Hematopoietic multipotent progenitor cell treated with erythropoietin and hydrocortisone succinate and interleukin-3 and kit ligand, for 15 days (in vitro differentiated cells): ENCODE results near the gene KLK6.

Experiments
- DNase-seq: peaks from one replicate; pipeline ENCODE4 v3.0.0-alpha.2; 2015; ENCODE audit warnings: low spot score

Gene KLK6

GRCh38 chr19:50952910-50953309 is 16.5 kb downstream of the KLK6 start, which contains the start of gene KLK5:
Gene KLK5 (minus strand): TSS chr19:50953038. CDS start chr19:50952657, 381 bp downstream.
- DNase-seq, result no peak

- DNase-seq, result no peak
Observed at GRCh38 chr19:50949861-50950260, 19.5 kb downstream of the KLK6 start.

GRCh38 chr19:50947123-50947522 is 22.3 kb downstream of the KLK6 start:
- DNase-seq, result no peak

- no peak for DNase-seq
Observed at GRCh38 chr19:50944795-50945194, 24.6 kb downstream of the KLK6 start.

GRCh38 chr19:50943074-50943828 is 26.1 kb downstream of the KLK6 start:
- no peak for DNase-seq

GRCh38 chr19:50939596-50939995 is 29.8 kb downstream of the KLK6 start:
- no peak for DNase-seq

GRCh38 chr19:50933640-50934039 is 35.8 kb downstream of the KLK6 start:
- peak; percentile 47 for DNase-seq

- no peak for DNase-seq
Observed at GRCh38 chr19:50932690-50933083, 36.7 kb downstream of the KLK6 start.

GRCh38 chr19:50932018-50932689 is 37.2 kb downstream of the KLK6 start:
- no peak for DNase-seq

- no peak for DNase-seq
Observed at GRCh38 chr19:50931023-50931422, 38.4 kb downstream of the KLK6 start.

GRCh38 chr19:50928831-50929230 is 40.6 kb downstream of the KLK6 start:
- no peak for DNase-seq

- no peak for DNase-seq
Observed at GRCh38 chr19:50926144-50926543, 43.2 kb downstream of the KLK6 start.

GRCh38 chr19:50925734-50926133 is 43.7 kb downstream of the KLK6 start:
- no peak for DNase-seq

GRCh38 chr19:50924586-50924985 is 44.8 kb downstream of the KLK6 start:
- DNase-seq, result no peak

GRCh38 chr19:50922317-50922853 is 47.0 kb downstream of the KLK6 start:
- DNase-seq, result peak; percentile 79

GRCh38 chr19:50921426-50922316 is 47.7 kb downstream of the KLK6 start:
- no peak for DNase-seq

GRCh38 chr19:50916069-50916468 is 53.3 kb downstream of the KLK6 start:
- no peak for DNase-seq

- no peak for DNase-seq
Observed at GRCh38 chr19:50912727-50913716, 56.4 kb downstream of the KLK6 start.

- no peak for DNase-seq
Observed at GRCh38 chr19:50912102-50912599, 57.2 kb downstream of the KLK6 start.

- no peak for DNase-seq
Observed at GRCh38 chr19:50911206-50912101, 57.9 kb downstream of the KLK6 start, which contains the start of gene KLK4. Gene KLK4 (minus strand): TSS chr19:50911395. CDS start chr19:50910738, 657 bp downstream.
